GM12878 (cell line): ENCODE measurements around the gene ACO1.

Experiments used
- CEBPB ChIP-seq, 2 experiments: fragments of 150-350 bp in 1 of 2; IDR thresholded peaks; 2 replicates each; pipeline ENCODE4 v1.6.1; 2012 to 2014; ENCODE audit warnings: low read depth in 2 of 2, low read length in 2 of 2, borderline replicate concordance in 1 of 2, inconsistent platforms in 1 of 2
- CTCF ChIP-seq, 3 experiments: IDR thresholded peaks in 2 of 3; conservative IDR thresholded peaks in 1 of 3; 2 replicates each; pipeline ENCODE4 v1.5.1; 2011; ENCODE audit warnings: low read depth in 3 of 3, low read length in 3 of 3, mild to moderate bottlenecking in 3 of 3, control low read depth in 2 of 3, moderate library complexity in 2 of 3, inconsistent platforms in 1 of 3, mixed read lengths in 1 of 3; ENCODE audit not compliant: control insufficient read depth in 2 of 3, insufficient read depth in 1 of 3; ENCODE audit errors: extremely low read depth in 1 of 3
- EZH2 ChIP-seq: IDR thresholded peaks from 2 replicates; pipeline ENCODE4 v1.6.1; 2012; ENCODE audit warnings: low read depth, mild to moderate bottlenecking, control low read depth, inconsistent platforms, low read length, borderline replicate concordance; ENCODE audit not compliant: control insufficient read depth
- FOS ChIP-seq: IDR thresholded peaks from 3 replicates; pipeline ENCODE4 v1.6.1; 2011; ENCODE audit warnings: borderline replicate concordance; ENCODE audit not compliant: insufficient read length; ENCODE audit errors: extremely low read depth
- MEF2B ChIP-seq: fragments of 450-650 bp; IDR thresholded peaks from 2 replicates; pipeline ENCODE4 v1.6.1; 2018; ENCODE audit warnings: mild to moderate bottlenecking, moderate library complexity; ENCODE audit not compliant: partially characterized antibody, poor library complexity, severe bottlenecking
- POLR2A ChIP-seq: IDR thresholded peaks from 2 replicates; pipeline ENCODE4 v1.6.1; 2011; ENCODE audit warnings: low read depth, mild to moderate bottlenecking, low read length
- POU2F2 ChIP-seq: IDR thresholded peaks from 3 replicates; pipeline ENCODE4 v1.6.1; 2011; ENCODE audit warnings: low read depth, mild to moderate bottlenecking, low read length, borderline replicate concordance
- RAD21 ChIP-seq: IDR thresholded peaks from 2 replicates; pipeline ENCODE4 v1.6.1; 2011; ENCODE audit warnings: mild to moderate bottlenecking, low read depth, low read length, moderate library complexity; ENCODE audit not compliant: insufficient read depth
- TAF1 ChIP-seq: IDR thresholded peaks from 2 replicates; pipeline ENCODE4 v1.6.1; 2011; ENCODE audit warnings: mild to moderate bottlenecking, low read depth, low read length, borderline replicate concordance
- YY1 ChIP-seq: IDR thresholded peaks from 2 replicates; pipeline ENCODE4 v1.6.1; 2011; ENCODE audit warnings: low read depth, mild to moderate bottlenecking, low read length
- ZNF24 ChIP-seq: fragments of 450-650 bp; IDR thresholded peaks from 2 replicates; pipeline ENCODE4 v1.6.1; 2017; ENCODE audit warnings: antibody characterized with exemption, mild to moderate bottlenecking
- TF ChIP-seq, protein P1 (sequence below): IDR thresholded peaks from 2 replicates; pipeline ENCODE4 v1.6.1; 2012; ENCODE audit warnings: low read depth, low read length, improper control_type of control experiment

DNA sequence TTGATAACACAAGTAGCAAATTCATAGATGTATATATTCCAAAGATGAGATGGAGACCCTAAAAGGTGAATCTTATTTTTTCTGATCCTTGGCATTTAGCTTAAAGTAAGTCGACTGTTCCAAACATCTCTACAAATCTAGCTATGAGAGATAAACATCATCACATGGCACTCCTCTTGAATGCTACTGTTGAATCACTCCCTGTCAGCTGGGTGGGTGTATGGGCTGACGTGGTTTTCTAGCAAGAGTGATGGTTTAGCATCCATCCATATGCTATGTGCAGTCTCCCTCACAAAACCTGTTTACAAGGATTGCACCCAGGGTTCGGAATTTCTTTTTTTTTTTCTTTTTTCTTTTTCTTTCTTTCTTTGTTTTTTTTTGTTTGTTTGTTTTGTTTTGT is 13.8 kb downstream of the ACO1 start:
- TF ChIP-seq CTCF (IDR thresholded peaks at IDR 0.05 in 2 of 3, conservative IDR thresholded peaks at IDR 0.05 in 1 of 3; ENCODE audit: control insufficient read depth in 2 of 3, extremely low read depth in 1 of 3, insufficient read depth in 1 of 3, low read depth in 3 of 3, low read length in 3 of 3): no peak
- no peak for TF ChIP-seq EZH2
- TF ChIP-seq ZNF24: no peak
- TF ChIP-seq, protein P1, sequence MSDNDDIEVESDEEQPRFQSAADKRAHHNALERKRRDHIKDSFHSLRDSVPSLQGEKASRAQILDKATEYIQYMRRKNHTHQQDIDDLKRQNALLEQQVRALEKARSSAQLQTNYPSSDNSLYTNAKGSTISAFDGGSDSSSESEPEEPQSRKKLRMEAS: no peak
- TF ChIP-seq TAF1: no peak
- no peak for TF ChIP-seq POU2F2
- TF ChIP-seq MEF2B: no peak
- TF ChIP-seq POLR2A: no peak
- TF ChIP-seq FOS: no peak
- TF ChIP-seq YY1: no peak
- no peak for TF ChIP-seq CEBPB (IDR thresholded peaks at IDR 0.05; ENCODE audit: borderline replicate concordance in 1 of 2, low read depth in 2 of 2, low read length in 2 of 2)
- TF ChIP-seq RAD21: no peak
